Measurements from ENCODE around the gene NDUFS1.
"Not testable (repeated sequence)": the region's sequence is repeated elsewhere in the genome, so short reads cannot be mapped to it uniquely, and the experiment has no call there.

NDUFS1 gene

GRCh38 chr2:206095536-206096332 lies 63.5 kb downstream of the NDUFS1 start:
- DNase-seq, result no peak

GRCh38 chr2:206092297-206092696 lies 66.9 kb downstream of the NDUFS1 start:
- DNase-seq, result no peak

- no peak for DNase-seq
Measured at GRCh38 chr2:206088248-206088647, 71.0 kb downstream of the NDUFS1 start.

GRCh38 chr2:206086716-206087350 lies 72.4 kb downstream of the NDUFS1 start:
- no peak for DNase-seq

- peak; percentile 87 for DNase-seq
Measured at GRCh38 chr2:206085742-206086445, 73.3 kb downstream of the NDUFS1 start, which contains the start of gene INO80D. Gene INO80D (minus strand): TSS chr2:206086174. CDS start chr2:206063016, 23,158 bp downstream.

- no peak for DNase-seq
Measured at GRCh38 chr2:206084870-206085741, 74.1 kb downstream of the NDUFS1 start.

- no peak for DNase-seq
Measured at GRCh38 chr2:206084439-206084869, 74.8 kb downstream of the NDUFS1 start.

- no peak for DNase-seq
Measured at GRCh38 chr2:206083602-206084438, 75.4 kb downstream of the NDUFS1 start.

GRCh38 chr2:206082298-206082843 lies 76.9 kb downstream of the NDUFS1 start:
- DNase-seq, result no peak

- DNase-seq, result no peak
Measured at GRCh38 chr2:206080927-206081326, 78.3 kb downstream of the NDUFS1 start.

- no peak for DNase-seq
Measured at GRCh38 chr2:206079699-206080465, 79.4 kb downstream of the NDUFS1 start.

GRCh38 chr2:206077879-206078278 lies 81.4 kb downstream of the NDUFS1 start:
- not testable (repeated sequence) for DNase-seq

- DNase-seq, result no peak
Measured at GRCh38 chr2:206075113-206075512, 84.1 kb downstream of the NDUFS1 start.

GRCh38 chr2:206071807-206072206 lies 87.4 kb downstream of the NDUFS1 start:
- DNase-seq, result no peak

GRCh38 chr2:206069417-206069816 lies 89.8 kb downstream of the NDUFS1 start:
- DNase-seq, result no peak

- no peak for DNase-seq
Measured at GRCh38 chr2:206068207-206068606, 91.0 kb downstream of the NDUFS1 start.
